Upper lobe of left lung (tissue), 6 donors: ENCODE results near the gene LCN2. TPM values are rescaled to one million over a fixed set of nuclear protein-coding genes. Genes with fewer than 3 reads are reported as not detected.

Experiments used
- ATAC-seq, 2 donors: fragments of 200-7000 bp; cut with Tn5 transposase; one replicate each; pipeline ENCODE4 v1.9.1; 2022; ENCODE audit warnings: mild to moderate bottlenecking in 2 of 2, moderate library complexity in 2 of 2; ENCODE audit not compliant: low FRiP score in 2 of 2
- DNase-seq, 2 donors: peaks; one replicate each; pipeline ENCODE4 v3.0.0-alpha.2; 2019 to 2020
- H3K27ac ChIP-seq, 4 donors: fragments of 200-600 bp; sonication (generic); one replicate each; pipeline ENCODE4 v1.5.1; 2016 to 2019
- H3K27me3 ChIP-seq, 4 donors: fragments of 200-600 bp; sonication (generic); one replicate each; pipeline ENCODE4 v1.5.1; 2017 to 2019
- H3K36me3 ChIP-seq, 4 donors: fragments of 200-600 bp; sonication (generic); one replicate each; pipeline ENCODE4 v1.5.1; 2016 to 2019
- H3K4me1 ChIP-seq, 4 donors: fragments of 200-600 bp; sonication (generic); one replicate each; pipeline ENCODE4 v1.5.1; 2018 to 2019
- H3K4me3 ChIP-seq, 4 donors: fragments of 200-600 bp; sonication (generic); one replicate each; pipeline ENCODE4 v1.5.1; 2017 to 2019; ENCODE audit warnings: mild to moderate bottlenecking in 2 of 4, moderate library complexity in 1 of 4
- H3K9me3 ChIP-seq, 4 donors: fragments of 200-600 bp; sonication (generic); one replicate each; pipeline ENCODE4 v1.5.1; 2018 to 2019
- EP300 ChIP-seq, 4 donors: sonication (generic); formaldehyde crosslinking; IDR thresholded peaks; one replicate each; pipeline ENCODE4 v1.5.1; 2017; ENCODE audit warnings: antibody characterized with exemption in 4 of 4, control low read depth in 2 of 4
- POLR2A ChIP-seq, 4 donors: fragments of 450-650 bp; IDR thresholded peaks; one replicate each; pipeline ENCODE4 v1.5.1; 2016 to 2017; ENCODE audit warnings: antibody characterized with exemption in 4 of 4, mild to moderate bottlenecking in 2 of 4
- POLR2AphosphoS5 ChIP-seq, 2 donors: sonication (generic); formaldehyde crosslinking; IDR thresholded peaks; one replicate each; pipeline ENCODE4 v1.5.1; 2017; ENCODE audit warnings: antibody characterized with exemption in 2 of 2
- WGBS, 2 donors: methylation state at CpG; one replicate each; pipeline ENCODE4 v1.1.5; 2017 to 2018; 5-methylcytosine and 5-hydroxymethylcytosine counted together
- total RNA-seq, 6 donors: library from RNA; depleted of rRNA in 4 of 6; stranded (reverse); fragments of >200 nt in 4 of 6; gene quantifications; one replicate each; pipeline versions ENCODE4 v1.1.0 to v1.2.1, GENCODE V29; 2016 to 2021
- TF ChIP-seq, protein P1 (sequence below), 6 experiments: fragments of 450-650 bp in 4 of 6; fragments of 200-600 bp in 2 of 6; sonication (generic) in 2 of 6; IDR thresholded peaks; one replicate each; pipeline ENCODE4 v1.5.1; 2016 to 2019; ENCODE audit warnings: antibody characterized with exemption in 6 of 6
- donor health status: DM: no; HTN: no; CAD: no; lungs with moderate emphysema.
- donor health status: DM: no; HTN: yes; CAD: no; lungs with severe emphysema.

The LCN2 gene
- total RNA-seq, 6 donors from 2014 or later: 9.0 to 193 (median 38.2) TPM

DNA sequence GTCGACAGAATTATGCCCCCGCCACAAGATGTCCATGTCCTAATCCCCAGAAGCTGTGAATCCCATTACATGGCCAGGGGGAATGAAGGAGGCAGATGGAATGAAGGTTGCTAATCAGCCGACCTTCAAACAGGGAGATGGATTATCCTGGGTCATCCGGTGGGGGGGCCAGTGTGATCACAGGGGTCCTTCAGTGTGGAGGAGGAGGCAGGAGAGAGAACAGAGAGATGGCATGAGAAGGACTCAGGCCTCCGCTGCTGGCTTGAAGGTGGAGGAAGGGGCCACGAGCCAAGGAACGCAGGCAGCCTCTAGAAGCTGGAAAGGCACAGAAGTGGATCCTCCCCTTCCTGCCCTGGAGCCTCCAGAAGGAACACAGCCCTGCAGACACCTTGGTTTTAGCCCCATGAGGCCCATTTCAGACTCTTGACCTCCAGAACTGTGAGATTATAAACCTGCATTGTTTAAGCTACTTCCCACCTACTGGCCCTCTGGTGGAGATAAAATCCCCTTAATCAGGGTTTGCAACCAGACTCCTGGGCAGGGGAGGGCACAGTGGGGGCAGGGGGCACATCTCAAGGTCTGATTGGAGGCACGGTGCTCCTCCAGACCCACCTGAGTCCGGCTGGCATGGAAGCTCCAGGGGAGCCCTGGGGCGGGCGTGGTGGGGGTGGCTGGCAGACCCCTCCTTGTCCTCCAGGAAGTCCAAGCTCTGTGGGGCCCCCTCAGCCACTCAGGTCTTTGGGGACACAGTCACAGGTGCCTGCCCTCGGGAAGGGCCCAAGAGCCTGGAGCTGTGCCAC, 35.5 kb upstream of the LCN2 start:
- peaks cover 3 to 9% (median 7%) of the 10 kb centered on the region in 4 donors for H3K4me1 ChIP-seq
- H3K27me3 ChIP-seq: no peaks in the 10 kb centered on the region
- WGBS, 2 donors: 90 to 96% methylated on average over 8 to 11 of the region's 12 CpGs
- TF ChIP-seq POLR2AphosphoS5 (IDR thresholded peaks at IDR 0.05): no peak
- no peak for TF ChIP-seq POLR2A (IDR thresholded peaks at IDR 0.05)
- TF ChIP-seq, protein P1, sequence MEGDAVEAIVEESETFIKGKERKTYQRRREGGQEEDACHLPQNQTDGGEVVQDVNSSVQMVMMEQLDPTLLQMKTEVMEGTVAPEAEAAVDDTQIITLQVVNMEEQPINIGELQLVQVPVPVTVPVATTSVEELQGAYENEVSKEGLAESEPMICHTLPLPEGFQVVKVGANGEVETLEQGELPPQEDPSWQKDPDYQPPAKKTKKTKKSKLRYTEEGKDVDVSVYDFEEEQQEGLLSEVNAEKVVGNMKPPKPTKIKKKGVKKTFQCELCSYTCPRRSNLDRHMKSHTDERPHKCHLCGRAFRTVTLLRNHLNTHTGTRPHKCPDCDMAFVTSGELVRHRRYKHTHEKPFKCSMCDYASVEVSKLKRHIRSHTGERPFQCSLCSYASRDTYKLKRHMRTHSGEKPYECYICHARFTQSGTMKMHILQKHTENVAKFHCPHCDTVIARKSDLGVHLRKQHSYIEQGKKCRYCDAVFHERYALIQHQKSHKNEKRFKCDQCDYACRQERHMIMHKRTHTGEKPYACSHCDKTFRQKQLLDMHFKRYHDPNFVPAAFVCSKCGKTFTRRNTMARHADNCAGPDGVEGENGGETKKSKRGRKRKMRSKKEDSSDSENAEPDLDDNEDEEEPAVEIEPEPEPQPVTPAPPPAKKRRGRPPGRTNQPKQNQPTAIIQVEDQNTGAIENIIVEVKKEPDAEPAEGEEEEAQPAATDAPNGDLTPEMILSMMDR (IDR thresholded peaks at IDR 0.05): no peak
- TF ChIP-seq EP300 (IDR thresholded peaks at IDR 0.05): no peak
- peaks cover 2 to 12% (median 10%) of the 10 kb centered on the region in 4 donors for H3K36me3 ChIP-seq
- no peaks in the 10 kb centered on the region for H3K9me3 ChIP-seq
- DNase-seq (peak in 1 of 2 donors; percentile 75), ATAC-seq (peak in 1 of 2 donors; percentile 3)
- H3K27ac ChIP-seq: no peak overlapping the region
- H3K4me3 ChIP-seq: no peak overlapping the region

DNA sequence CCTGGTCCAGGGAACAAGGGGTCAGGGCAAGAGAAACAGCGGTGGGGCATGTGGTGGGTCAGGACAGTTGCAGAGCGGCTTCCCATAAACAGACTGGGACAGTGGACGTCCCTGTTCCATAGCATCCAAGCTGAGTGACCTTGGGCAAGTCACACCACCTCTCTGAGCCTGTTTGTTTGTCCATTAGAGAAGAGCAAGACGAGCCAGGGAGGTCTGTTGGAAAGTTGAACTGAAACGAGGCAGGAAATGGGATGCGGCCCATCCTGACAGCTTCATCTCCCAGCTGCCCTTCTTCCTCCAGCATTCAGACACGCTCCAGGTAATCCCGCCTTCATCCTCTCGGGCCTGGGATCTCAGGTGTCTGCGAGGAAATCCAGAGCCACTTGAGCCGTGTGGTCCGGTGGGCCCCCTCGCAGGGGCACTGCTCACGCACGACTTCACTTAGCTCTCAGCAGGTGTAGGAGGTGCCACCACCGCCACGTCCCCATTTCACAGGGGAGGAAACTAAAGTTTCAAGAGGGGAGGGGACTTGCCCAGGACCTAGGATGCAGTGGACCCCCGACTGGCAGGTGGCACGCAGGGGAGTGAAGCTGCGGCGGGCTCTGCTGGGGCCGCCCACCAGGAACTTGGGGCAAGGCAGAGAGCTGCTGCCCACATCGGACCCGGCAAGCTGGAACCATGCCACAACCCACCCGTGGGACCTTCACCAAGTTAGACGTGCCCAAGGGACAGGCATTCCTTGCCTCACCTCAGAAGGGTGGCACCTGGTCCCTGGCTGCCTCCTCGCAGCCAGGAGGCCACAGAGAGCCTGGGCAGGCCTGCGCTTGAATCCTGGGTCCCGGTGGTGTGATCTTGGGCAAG, 34.7 kb upstream of the LCN2 start:
- Histone ChIP-seq H3K4me3 (no peak overlapping the region), H3K36me3 (peaks cover 0 to 7% (median 2%) of the 10 kb centered on the region in 4 donors), H3K9me3 (no peaks in the 10 kb centered on the region), H3K27ac (no peak overlapping the region), H3K4me1 (peaks cover 3 to 9% (median 7%) of the 10 kb centered on the region in 4 donors), H3K27me3 (no peaks in the 10 kb centered on the region)
- 83 to 86% methylated on average over 15 to 29 of the region's 29 CpGs for WGBS, 2 donors
- DNase-seq (peak in 1 of 2 donors; percentile 62), ATAC-seq (no peak)
- TF ChIP-seq POLR2A (IDR thresholded peaks at IDR 0.05): no peak
- no peak for TF ChIP-seq POLR2AphosphoS5 (IDR thresholded peaks at IDR 0.05)
- TF ChIP-seq EP300 (IDR thresholded peaks at IDR 0.05): no peak
- TF ChIP-seq, protein P1 (IDR thresholded peaks at IDR 0.05): no peak

DNA sequence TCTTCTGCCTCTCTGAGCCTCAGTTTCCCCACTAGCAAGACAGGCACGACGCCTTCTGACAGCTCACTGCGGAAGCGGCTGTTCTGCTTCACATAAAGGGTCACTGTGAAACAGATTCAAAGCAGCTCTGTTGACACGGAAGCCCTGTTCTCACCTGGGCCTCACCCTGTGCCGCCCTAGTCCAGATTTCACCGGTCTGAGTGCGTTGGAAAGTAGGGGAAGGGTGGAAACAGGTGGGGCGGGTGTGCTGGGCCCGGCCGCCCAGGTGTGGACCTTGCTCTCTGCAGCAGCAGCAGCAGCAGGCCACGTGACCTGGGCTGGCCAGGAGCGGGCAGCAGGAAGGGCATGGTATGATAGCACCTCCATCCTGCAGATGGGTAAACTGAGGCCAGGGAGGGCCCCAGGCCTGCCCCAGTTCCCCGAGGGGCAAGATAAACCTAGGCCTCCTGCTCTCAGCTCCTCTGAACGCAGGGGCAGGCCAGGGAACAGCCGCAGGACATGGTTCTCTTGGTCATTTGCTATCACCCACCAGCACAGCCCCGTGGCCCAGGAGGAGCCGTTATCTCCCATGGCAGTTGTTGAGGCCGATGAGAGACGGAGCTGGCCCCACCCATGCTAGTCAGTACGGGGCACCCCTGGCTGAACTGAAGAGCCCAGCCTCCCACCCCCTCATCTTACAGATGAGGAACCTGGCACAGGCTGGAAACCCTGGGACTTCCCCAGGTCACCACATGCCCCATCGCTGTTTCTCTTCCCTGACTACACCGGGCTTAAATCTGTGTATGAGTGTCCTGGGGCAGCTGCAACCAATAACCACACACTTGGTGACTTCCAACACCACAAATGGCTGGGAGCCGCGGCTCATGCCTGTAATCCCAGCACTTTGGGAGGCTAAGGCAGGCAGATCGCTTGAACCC, 33.8 kb upstream of the LCN2 start:
- Histone ChIP-seq H3K4me3 (no peak overlapping the region), H3K27ac (no peak overlapping the region), H3K36me3 (peaks cover 0 to 7% (median 3%) of the 10 kb centered on the region in 4 donors), H3K9me3 (no peaks in the 10 kb centered on the region), H3K4me1 (peaks cover 3 to 9% (median 7%) of the 10 kb centered on the region in 4 donors), H3K27me3 (no peaks in the 10 kb centered on the region)
- peak in 1 of 2 donors; percentile 6 for ATAC-seq
- TF ChIP-seq, protein P1 (IDR thresholded peaks at IDR 0.05): no peak
- peak; percentile 38 to 53 for TF ChIP-seq POLR2AphosphoS5 (IDR thresholded peaks at IDR 0.05)
- WGBS, 2 donors: 75 to 84% methylated on average over 14 to 19 of the region's 26 CpGs
- DNase-seq: peak in 1 of 2 donors; percentile 66
